ENCODE results near the gene SORCS1. TPM values are rescaled to one million over a fixed set of nuclear protein-coding genes. Genes with fewer than 3 reads are reported as not detected.

The SORCS1 gene
- total and polyA plus RNA-seq, 2 of the 13 experiments (the other 11 are each of a cell fraction or from before 2014, with no cell fraction given): not detected

DNA sequence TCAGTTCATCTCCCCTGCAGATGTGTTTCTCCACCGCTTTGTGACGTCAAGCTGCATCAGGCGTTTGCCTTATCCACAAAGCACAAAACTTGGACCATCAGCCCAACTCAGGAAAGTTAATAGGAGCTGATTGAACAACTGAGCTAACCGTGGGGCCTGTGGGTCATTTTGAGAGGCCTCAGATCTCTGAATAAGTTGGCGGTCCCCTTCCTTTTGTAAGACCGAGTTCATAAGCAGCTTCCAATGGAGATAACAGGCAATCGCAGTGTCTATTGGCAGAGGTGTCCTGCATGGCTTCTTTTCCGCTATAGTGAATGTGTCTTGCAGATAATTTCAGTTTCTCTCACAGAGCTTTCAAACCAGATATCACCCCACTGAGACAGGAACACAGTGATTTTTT lies 154.0 kb downstream of the SORCS1 start:
- Histone ChIP-seq H3K4me3 (replicated peaks in 1 of 3; ENCODE audit: insufficient read depth in 1 of 3, low read depth in 2 of 3, low read length in 3 of 3) (no peak overlapping the region), H3K9me3 (ENCODE audit: low read length) (peaks cover 28% of the 10 kb centered on the region), H2AFZ (ENCODE audit: low read length) (no peak overlapping the region), H3K9ac (ENCODE audit: insufficient read depth, low read depth, low read length) (no peak overlapping the region), H3K79me2 (ENCODE audit: insufficient read depth, low read length) (no peaks in the 10 kb centered on the region), H3K27ac (ENCODE audit: extremely low read length, insufficient read depth, low read length) (no peak overlapping the region), H3K27me3 (ENCODE audit: control insufficient read depth in 1 of 2, insufficient read depth in 2 of 2, low read length in 2 of 2) (no peaks in the 10 kb centered on the region), H3K4me1 (ENCODE audit: insufficient read depth, low read length) (no peaks in the 10 kb centered on the region), H3K4me2 (ENCODE audit: low read depth, low read length) (no peak overlapping the region), H3K36me3 (replicated peaks in 1 of 2; ENCODE audit: control insufficient read depth in 1 of 2, insufficient read depth in 2 of 2, low read length in 2 of 2) (no peaks in the 10 kb centered on the region), H4K20me1 (ENCODE audit: insufficient read depth, low read length) (no peaks in the 10 kb centered on the region)
- WGBS (ENCODE audit: low lambda C conversion rate): 55% methylated on average over 8 of the region's 8 CpGs
- intact Hi-C loops (cut with micrococcal nuclease; ENCODE audit: unreplicated experiment) (no loop called here), in situ Hi-C loops (cut with HindIII; ENCODE audit: extremely low pct_ligation_motif_present, low pct_unique_long_range_greater_than_20kb) (no loop called here)
- TF ChIP-seq ARHGAP35 (CRISPR knock-in tag; IDR thresholded peaks at IDR 0.05; ENCODE audit: borderline replicate concordance) (no peak), ZKSCAN1 (IDR thresholded peaks at IDR 0.05; ENCODE audit: low read length) (no peak), ZNF20 (CRISPR knock-in tag; IDR thresholded peaks at IDR 0.05) (no peak), MTF1 (CRISPR knock-in tag; IDR thresholded peaks at IDR 0.05) (no peak), MZF1 (CRISPR knock-in tag; IDR thresholded peaks at IDR 0.05; ENCODE audit: borderline replicate concordance) (no peak), HMG20B (CRISPR knock-in tag; conservative IDR thresholded peaks at IDR 0.05) (no peak), ZNF180 (CRISPR knock-in tag; IDR thresholded peaks at IDR 0.05; ENCODE audit: borderline replicate concordance, low read depth) (no peak), ASH2L (IDR thresholded peaks at IDR 0.05; ENCODE audit: insufficient read length, low read depth, low read length) (no peak), ZSCAN21 (CRISPR knock-in tag; IDR thresholded peaks at IDR 0.05; ENCODE audit: borderline replicate concordance) (no peak), NCOR1 (IDR thresholded peaks at IDR 0.05; ENCODE audit: borderline replicate concordance, low read length) (no peak), KLF15 (CRISPR knock-in tag; IDR thresholded peaks at IDR 0.05; ENCODE audit: borderline replicate concordance) (no peak), SIX4 (CRISPR knock-in tag; IDR thresholded peaks at IDR 0.05) (no peak), ZNF354B (CRISPR knock-in tag; IDR thresholded peaks at IDR 0.05) (no peak)
- TF ChIP-seq, protein P1, sequence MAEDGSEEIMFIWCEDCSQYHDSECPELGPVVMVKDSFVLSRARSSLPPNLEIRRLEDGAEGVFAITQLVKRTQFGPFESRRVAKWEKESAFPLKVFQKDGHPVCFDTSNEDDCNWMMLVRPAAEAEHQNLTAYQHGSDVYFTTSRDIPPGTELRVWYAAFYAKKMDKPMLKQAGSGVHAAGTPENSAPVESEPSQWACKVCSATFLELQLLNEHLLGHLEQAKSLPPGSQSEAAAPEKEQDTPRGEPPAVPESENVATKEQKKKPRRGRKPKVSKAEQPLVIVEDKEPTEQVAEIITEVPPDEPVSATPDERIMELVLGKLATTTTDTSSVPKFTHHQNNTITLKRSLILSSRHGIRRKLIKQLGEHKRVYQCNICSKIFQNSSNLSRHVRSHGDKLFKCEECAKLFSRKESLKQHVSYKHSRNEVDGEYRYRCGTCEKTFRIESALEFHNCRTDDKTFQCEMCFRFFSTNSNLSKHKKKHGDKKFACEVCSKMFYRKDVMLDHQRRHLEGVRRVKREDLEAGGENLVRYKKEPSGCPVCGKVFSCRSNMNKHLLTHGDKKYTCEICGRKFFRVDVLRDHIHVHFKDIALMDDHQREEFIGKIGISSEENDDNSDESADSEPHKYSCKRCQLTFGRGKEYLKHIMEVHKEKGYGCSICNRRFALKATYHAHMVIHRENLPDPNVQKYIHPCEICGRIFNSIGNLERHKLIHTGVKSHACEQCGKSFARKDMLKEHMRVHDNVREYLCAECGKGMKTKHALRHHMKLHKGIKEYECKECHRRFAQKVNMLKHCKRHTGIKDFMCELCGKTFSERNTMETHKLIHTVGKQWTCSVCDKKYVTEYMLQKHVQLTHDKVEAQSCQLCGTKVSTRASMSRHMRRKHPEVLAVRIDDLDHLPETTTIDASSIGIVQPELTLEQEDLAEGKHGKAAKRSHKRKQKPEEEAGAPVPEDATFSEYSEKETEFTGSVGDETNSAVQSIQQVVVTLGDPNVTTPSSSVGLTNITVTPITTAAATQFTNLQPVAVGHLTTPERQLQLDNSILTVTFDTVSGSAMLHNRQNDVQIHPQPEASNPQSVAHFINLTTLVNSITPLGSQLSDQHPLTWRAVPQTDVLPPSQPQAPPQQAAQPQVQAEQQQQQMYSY (CRISPR knock-in tag; IDR thresholded peaks at IDR 0.05): no peak
- ATAC-seq: no peak
- ChIA-PET CTCF (ENCODE audit: low intra/inter-chr PET ratio, low total read pairs) (no interaction called here), POLR2A (no interaction called here)
- BruUV-seq (replicated peaks): no TSS peak
- DNase-seq (ENCODE audit: low spot score): no peak
- no peak for FAIRE-seq

Data from HepG2 (cell line).